Measurements from ENCODE around the gene SRPK2.

Gene SRPK2

GRCh38 chr7:105289704-105290103 lies 99.0 kb downstream of the SRPK2 start:
- no peak for DNase-seq (ENCODE audit: low read depth)
- no peak overlapping the region for H3K4me3 ChIP-seq (ENCODE audit: low read depth, low read length)
- no peak for TF ChIP-seq MYC (IDR thresholded peaks at IDR 0.05; ENCODE audit: low read depth, low read length)
- TF ChIP-seq MAX (IDR thresholded peaks at IDR 0.05; ENCODE audit: low read depth, low read length), result no peak
- no peak for TF ChIP-seq CTCF (IDR thresholded peaks at IDR 0.05; ENCODE audit: low read depth, low read length)
- TF ChIP-seq POLR2A (IDR thresholded peaks at IDR 0.05; ENCODE audit: extremely low read depth, insufficient read length), result no peak

GRCh38 chr7:105286441-105286840 lies 102.3 kb downstream of the SRPK2 start:
- DNase-seq (ENCODE audit: low read depth), result no peak
- no peak overlapping the region for H3K4me3 ChIP-seq (ENCODE audit: low read depth, low read length)
- TF ChIP-seq MYC (IDR thresholded peaks at IDR 0.05; ENCODE audit: low read depth, low read length) (no peak), MAX (IDR thresholded peaks at IDR 0.05; ENCODE audit: low read depth, low read length) (no peak), CTCF (IDR thresholded peaks at IDR 0.05; ENCODE audit: low read depth, low read length) (no peak), POLR2A (IDR thresholded peaks at IDR 0.05; ENCODE audit: extremely low read depth, insufficient read length) (no peak)

GRCh38 chr7:105285118-105285874 lies 103.4 kb downstream of the SRPK2 start:
- no peak for TF ChIP-seq POLR2A (IDR thresholded peaks at IDR 0.05; ENCODE audit: extremely low read depth, insufficient read length)
- TF ChIP-seq MYC (IDR thresholded peaks at IDR 0.05; ENCODE audit: low read depth, low read length), result no peak
- no peak for TF ChIP-seq CTCF (IDR thresholded peaks at IDR 0.05; ENCODE audit: low read depth, low read length)
- TF ChIP-seq MAX (IDR thresholded peaks at IDR 0.05; ENCODE audit: low read depth, low read length), result no peak
- no peak for DNase-seq (ENCODE audit: low read depth)
- H3K4me3 ChIP-seq (ENCODE audit: low read depth, low read length), result no peak overlapping the region

GRCh38 chr7:105284014-105284413 lies 104.7 kb downstream of the SRPK2 start:
- DNase-seq (ENCODE audit: low read depth), result no peak
- TF ChIP-seq CTCF (IDR thresholded peaks at IDR 0.05; ENCODE audit: low read depth, low read length) (no peak), MAX (IDR thresholded peaks at IDR 0.05; ENCODE audit: low read depth, low read length) (no peak), POLR2A (IDR thresholded peaks at IDR 0.05; ENCODE audit: extremely low read depth, insufficient read length) (no peak), MYC (IDR thresholded peaks at IDR 0.05; ENCODE audit: low read depth, low read length) (no peak)
- H3K4me3 ChIP-seq (ENCODE audit: low read depth, low read length), result no peak overlapping the region

GRCh38 chr7:105281966-105282365 lies 106.8 kb downstream of the SRPK2 start:
- no peak for DNase-seq (ENCODE audit: low read depth)
- H3K4me3 ChIP-seq (ENCODE audit: low read depth, low read length), result no peak overlapping the region
- TF ChIP-seq MYC (IDR thresholded peaks at IDR 0.05; ENCODE audit: low read depth, low read length) (no peak), MAX (IDR thresholded peaks at IDR 0.05; ENCODE audit: low read depth, low read length) (no peak), POLR2A (IDR thresholded peaks at IDR 0.05; ENCODE audit: extremely low read depth, insufficient read length) (no peak), CTCF (IDR thresholded peaks at IDR 0.05; ENCODE audit: low read depth, low read length) (no peak)

All from NB4 (cell line).